Measurements from ENCODE around the gene PRSS33. TPM values are rescaled to one million over a fixed set of nuclear protein-coding genes. Genes with fewer than 3 reads are reported as not detected.

PRSS33 gene
- total RNA-seq, 1 donor from 2014 or later = 0.23 TPM

- Mint-ChIP-seq H3K27me3 (ENCODE audit: low read depth) (peaks cover 25% of the 10 kb centered on the region), H3K36me3 (ENCODE audit: low read depth) (no peaks in the 10 kb centered on the region), H3K27ac (ENCODE audit: unreplicated experiment) (no peak overlapping the region), H3K4me1 (no peaks in the 10 kb centered on the region), H3K9me3 (no peaks in the 10 kb centered on the region), H3K4me3 (no peak overlapping the region)
- no peak for DNase-seq (ENCODE audit: low read depth, low spot score)
- no peak for TF ChIP-seq CTCF (conservative IDR thresholded peaks at IDR 0.05)
Measured at GRCh38 chr16:2831203-2831602, 43.8 kb upstream of the PRSS33 start.

GRCh38 chr16:2830355-2830695 lies 43.0 kb upstream of the PRSS33 start:
- Mint-ChIP-seq H3K9me3 (no peaks in the 10 kb centered on the region), H3K4me1 (no peaks in the 10 kb centered on the region), H3K4me3 (no peak overlapping the region), H3K27me3 (ENCODE audit: low read depth) (peaks cover 19% of the 10 kb centered on the region), H3K36me3 (ENCODE audit: low read depth) (no peaks in the 10 kb centered on the region), H3K27ac (ENCODE audit: unreplicated experiment) (no peak overlapping the region)
- TF ChIP-seq CTCF (conservative IDR thresholded peaks at IDR 0.05) = no peak
- DNase-seq (ENCODE audit: low read depth, low spot score) = no peak

GRCh38 chr16:2829501-2830354 lies 42.4 kb upstream of the PRSS33 start, which contains the start of gene ZG16B:
Gene ZG16B (plus strand): TSS chr16:2830303. CDS start chr16:2830442, 139 bp downstream.
- H3K4me1 Mint-ChIP-seq = no peaks in the 10 kb centered on the region
- H3K36me3 Mint-ChIP-seq (ENCODE audit: low read depth) = no peaks in the 10 kb centered on the region
- no peaks in the 10 kb centered on the region for H3K9me3 Mint-ChIP-seq
- H3K27me3 Mint-ChIP-seq (ENCODE audit: low read depth) = peaks cover 17% of the 10 kb centered on the region
- H3K27ac Mint-ChIP-seq (ENCODE audit: unreplicated experiment) = no peak within 1 kb of the TSS
- no peak for DNase-seq (ENCODE audit: low read depth, low spot score)
- H3K4me3 Mint-ChIP-seq = no peak within 1 kb of the TSS
- TF ChIP-seq CTCF (conservative IDR thresholded peaks at IDR 0.05) = no peak

GRCh38 chr16:2828876-2829430 lies 41.6 kb upstream of the PRSS33 start:
- no peak overlapping the region for H3K4me3 Mint-ChIP-seq
- no peaks in the 10 kb centered on the region for H3K36me3 Mint-ChIP-seq (ENCODE audit: low read depth)
- H3K27me3 Mint-ChIP-seq (ENCODE audit: low read depth) = peaks cover 14% of the 10 kb centered on the region
- no peaks in the 10 kb centered on the region for H3K4me1 Mint-ChIP-seq
- no peak for TF ChIP-seq CTCF (conservative IDR thresholded peaks at IDR 0.05)
- no peak overlapping the region for H3K27ac Mint-ChIP-seq (ENCODE audit: unreplicated experiment)
- no peaks in the 10 kb centered on the region for H3K9me3 Mint-ChIP-seq
- DNase-seq (ENCODE audit: low read depth, low spot score) = no peak

GRCh38 chr16:2828521-2828840 lies 41.1 kb upstream of the PRSS33 start:
- Mint-ChIP-seq H3K9me3 (no peaks in the 10 kb centered on the region), H3K4me3 (no peak overlapping the region), H3K27ac (ENCODE audit: unreplicated experiment) (no peak overlapping the region), H3K4me1 (no peaks in the 10 kb centered on the region), H3K27me3 (ENCODE audit: low read depth) (peaks cover 13% of the 10 kb centered on the region), H3K36me3 (ENCODE audit: low read depth) (no peaks in the 10 kb centered on the region)
- no peak for DNase-seq (ENCODE audit: low read depth, low spot score)
- TF ChIP-seq CTCF (conservative IDR thresholded peaks at IDR 0.05) = no peak
